HCT116 (cell line): ENCODE data around the gene LAMP1. TPM values are rescaled to one million over a fixed set of nuclear protein-coding genes. Genes with fewer than 3 reads are reported as not detected.

Experiments used
- ATAC-seq: fragments of 200-7000 bp; cut with Tn5 transposase; 2 replicates; pipeline ENCODE4 v1.9.1; 2020; ENCODE audit warnings: mild to moderate bottlenecking, moderate library complexity
- BruUV-seq: library from RNA; stranded (reverse); fragments of 400-500 nt; replicated peaks from 2 replicates; lab custom pipeline; 2021; lab: Mats Ljungman, UMichigan
- CTCF ChIA-PET: fragments of 300-600 bp; sonication (Branson Sonifier 250); formaldehyde crosslinking; loops from one replicate; lab custom pipeline; 2021; ENCODE audit warnings: antibody characterized with exemption; lab: Charles Lee
- POLR2A ChIA-PET: fragments of 300-600, 350-600 bp; sonication (Branson Sonifier 250); formaldehyde crosslinking; loops from one replicate; lab custom pipeline; 2021; ENCODE audit warnings: antibody characterized with exemption; lab: Charles Lee
- RAD21 ChIA-PET, 2 experiments: fragments of 300-600 bp; sonication (Branson Sonifier 250); formaldehyde crosslinking; loops; one replicate each; lab custom pipeline; 2023; ENCODE audit warnings: low total read pairs in 2 of 2; ENCODE audit not compliant: uncharacterized antibody in 2 of 2, unreplicated experiment in 2 of 2, low non-redundant PET in 1 of 2; lab: Charles Lee
- DNase-seq: peaks from one replicate; pipeline ENCODE4 v3.0.0-alpha.2; 2010; ENCODE audit warnings: low read depth, low spot score
- H2AFZ ChIP-seq: fragments of 200-600 bp; shearing (Covaris generic), sonication (generic); 2 replicates; pipeline ENCODE4 v1.6.1; 2017; ENCODE audit warnings: low read depth, mixed run types, mixed read lengths, antibody characterized with exemption, low read length; ENCODE audit not compliant: poor library complexity, severe bottlenecking
- H3K27ac ChIP-seq: 2 replicates; pipeline ENCODE4 v1.5.1; 2012; ENCODE audit warnings: low read depth, low read length
- H3K27me3 ChIP-seq: fragments of 200-600 bp; sonication (generic); 2 replicates; pipeline ENCODE4 v1.6.1; 2016; ENCODE audit warnings: mixed run types, low read length, mixed read lengths; ENCODE audit not compliant: insufficient read depth
- H3K36me3 ChIP-seq, 2 experiments: fragments of 200-500 bp in 1 of 2; fragments of 200-600 bp in 1 of 2; sonication (Bioruptor generic) in 1 of 2; sonication (generic) in 1 of 2; 2 replicates each; pipeline versions ENCODE4 v1.5.1 to v1.6.1; 2014 to 2016; ENCODE audit warnings: low read length in 2 of 2, inconsistent platforms in 1 of 2, mixed read lengths in 1 of 2, mixed run types in 1 of 2; ENCODE audit not compliant: insufficient read depth in 2 of 2, control insufficient read depth in 1 of 2
- H3K4me1 ChIP-seq, 2 experiments: fragments of 200-600 bp in 1 of 2; sonication (generic) in 1 of 2; 2 replicates each; pipeline versions ENCODE4 v1.5.1 to v1.6.1; 2012 to 2017; ENCODE audit warnings: low read length in 2 of 2, inconsistent platforms in 1 of 2, mild to moderate bottlenecking in 1 of 2, mixed read lengths in 1 of 2, mixed run types in 1 of 2, moderate library complexity in 1 of 2; ENCODE audit not compliant: insufficient read depth in 2 of 2, control insufficient read depth in 1 of 2
- H3K4me2 ChIP-seq: fragments of 200-600 bp; sonication (generic); 2 replicates; pipeline ENCODE4 v1.6.1; 2017; ENCODE audit warnings: mixed run types, low read length, mixed read lengths
- H3K4me3 ChIP-seq, 2 experiments: fragments of 200-600 bp in 1 of 2; sonication (generic) in 1 of 2; replicated peaks in 1 of 2; 2 replicates each; pipeline ENCODE4 v1.5.1; 2011 to 2016; ENCODE audit warnings: low read length in 2 of 2, control low read depth in 1 of 2, low read depth in 1 of 2, mild to moderate bottlenecking in 1 of 2, mixed read lengths in 1 of 2, mixed run types in 1 of 2
- H3K79me2 ChIP-seq: fragments of 200-600 bp; sonication (generic); 2 replicates; pipeline ENCODE4 v1.6.1; 2017; ENCODE audit warnings: mild to moderate bottlenecking, mixed run types, low read length, moderate library complexity, mixed read lengths; ENCODE audit not compliant: insufficient read depth
- H3K9ac ChIP-seq: fragments of 200-600 bp; sonication (generic); 2 replicates; pipeline ENCODE4 v1.6.1; 2016; ENCODE audit warnings: low read length, mixed read lengths
- H3K9me2 ChIP-seq: fragments of 200-600 bp; sonication (generic), shearing (Covaris generic); 2 replicates; pipeline ENCODE4 v1.6.1; 2017; ENCODE audit warnings: mixed run types, mild to moderate bottlenecking, moderate library complexity; ENCODE audit not compliant: insufficient read depth
- H3K9me3 ChIP-seq, 2 experiments: fragments of 200-500 bp in 1 of 2; fragments of 200-600 bp in 1 of 2; sonication (Bioruptor generic) in 1 of 2; sonication (generic) in 1 of 2; 2 replicates each; pipeline ENCODE4 v1.6.1; 2014 to 2017; ENCODE audit warnings: low read length in 2 of 2, mixed read lengths in 2 of 2, inconsistent platforms in 1 of 2, low read depth in 1 of 2, mild to moderate bottlenecking in 1 of 2, mixed run types in 1 of 2, moderate library complexity in 1 of 2; ENCODE audit not compliant: control insufficient read depth in 1 of 2, insufficient read depth in 1 of 2
- H4K20me1 ChIP-seq: fragments of 200-600 bp; sonication (generic), shearing (Covaris generic); 2 replicates; pipeline ENCODE4 v1.6.1; 2017; ENCODE audit warnings: mixed run types, mild to moderate bottlenecking, moderate library complexity; ENCODE audit not compliant: insufficient read depth
- FOSL1 ChIP-seq: IDR thresholded peaks from 2 replicates; pipeline ENCODE4 v1.6.1; 2012; ENCODE audit warnings: low read depth
- MAX ChIP-seq: IDR thresholded peaks from 2 replicates; pipeline ENCODE4 v1.6.1; 2012
- POLR2A ChIP-seq: IDR thresholded peaks from 2 replicates; pipeline ENCODE4 v1.7.0; 2011; ENCODE audit warnings: borderline replicate concordance; ENCODE audit not compliant: insufficient read depth, insufficient read length; ENCODE audit errors: extremely low read depth
- POLR2AphosphoS5 ChIP-seq: IDR thresholded peaks from 2 replicates; pipeline ENCODE4 v1.6.1; 2011; ENCODE audit warnings: mild to moderate bottlenecking, low read depth, low read length, moderate library complexity
- SIN3A ChIP-seq: IDR thresholded peaks from 2 replicates; pipeline ENCODE4 v1.6.1; 2012; ENCODE audit warnings: low read depth
- SP1 ChIP-seq: IDR thresholded peaks from 2 replicates; pipeline ENCODE4 v1.6.1; 2012; ENCODE audit warnings: low read depth
- ZFX ChIP-seq: fragments of 450-650 bp; IDR thresholded peaks from 2 replicates; pipeline ENCODE4 v1.6.1; 2017
- intact Hi-C: fragments of 100-400 bp; cut with micrococcal nuclease; formaldehyde crosslinking; loops from 2 replicates; pipeline ENCODE4 v1.10.0; 2022
- total RNA-seq: library from RNA; stranded (reverse); gene quantifications from one replicate; pipeline ENCODE4 v1.2.1, GENCODE V29; 2021; ENCODE audit not compliant: unreplicated experiment
- TF ChIP-seq, protein P1 (sequence below): IDR thresholded peaks from 2 replicates; pipeline ENCODE4 v1.6.1; 2012; ENCODE audit warnings: low read depth
- TF ChIP-seq, protein P2 (sequence below): IDR thresholded peaks from 2 replicates; pipeline ENCODE4 v1.6.1; 2012

The LAMP1 gene
- total RNA-seq, 1 experiment from 2014 or later = 158 TPM

- Histone ChIP-seq H2AFZ (no peak overlapping the region), H3K4me1 (0 out of 4 replicates have a peak, but pooled peaks cover 0 to 4% of the 10 kb centered on the region in 2 experiments), H3K9ac (no peak overlapping the region), H3K9me2 (no peaks in the 10 kb centered on the region), H3K79me2 (no peaks in the 10 kb centered on the region), H3K36me3 (0 out of 4 replicates have a peak, but pooled peaks cover 0 to 3% of the 10 kb centered on the region in 2 experiments), H4K20me1 (no peaks in the 10 kb centered on the region), H3K4me3 (no peak overlapping the region), H3K27ac (no peak overlapping the region), H3K9me3 (no peaks in the 10 kb centered on the region), H3K27me3 (no peaks in the 10 kb centered on the region), H3K4me2 (no peak overlapping the region)
- ChIA-PET CTCF (no interaction called here), POLR2A (no interaction called here), RAD21 (no interaction called here)
- intact Hi-C loops = no loop called here
- TF ChIP-seq SIN3A = no peak
- TF ChIP-seq MAX = no peak
- TF ChIP-seq POLR2A = no peak
- TF ChIP-seq SP1 = no peak
- TF ChIP-seq FOSL1 = no peak
- no peak for DNase-seq
- ATAC-seq = no peak
- no TSS peak for BruUV-seq
Observed at GRCh38 chr13:113356596-113356995, 59.6 kb downstream of the LAMP1 start.

- no TSS peak for BruUV-seq
- intact Hi-C loops = no loop called here
- H2AFZ ChIP-seq = no peak overlapping the region
- no peak overlapping the region for H3K27ac ChIP-seq
- ChIA-PET CTCF (no interaction called here), RAD21 (no interaction called here), POLR2A (interaction anchor here (0.7 kb wide), 1 partner anchor 18 kb away, joined by 5 read pairs; no protein-coding TSS in a partner anchor)
- no peak overlapping the region for H3K9ac ChIP-seq
- no peaks in the 10 kb centered on the region for H3K9me3 ChIP-seq
- H3K36me3 ChIP-seq = 0 out of 4 replicates have a peak, but pooled peaks cover 0 to 3% of the 10 kb centered on the region in 2 experiments
- H3K4me1 ChIP-seq = peaks cover 2 to 7% of the 10 kb centered on the region in 2 experiments
- ATAC-seq (peak; percentile 65; the same call in 1 of the 2 replicates), DNase-seq (no peak)
- no peaks in the 10 kb centered on the region for H3K27me3 ChIP-seq
- no peaks in the 10 kb centered on the region for H4K20me1 ChIP-seq
- no peak for TF ChIP-seq ZFX
- no peak for TF ChIP-seq POLR2AphosphoS5
- TF ChIP-seq, protein P1, sequence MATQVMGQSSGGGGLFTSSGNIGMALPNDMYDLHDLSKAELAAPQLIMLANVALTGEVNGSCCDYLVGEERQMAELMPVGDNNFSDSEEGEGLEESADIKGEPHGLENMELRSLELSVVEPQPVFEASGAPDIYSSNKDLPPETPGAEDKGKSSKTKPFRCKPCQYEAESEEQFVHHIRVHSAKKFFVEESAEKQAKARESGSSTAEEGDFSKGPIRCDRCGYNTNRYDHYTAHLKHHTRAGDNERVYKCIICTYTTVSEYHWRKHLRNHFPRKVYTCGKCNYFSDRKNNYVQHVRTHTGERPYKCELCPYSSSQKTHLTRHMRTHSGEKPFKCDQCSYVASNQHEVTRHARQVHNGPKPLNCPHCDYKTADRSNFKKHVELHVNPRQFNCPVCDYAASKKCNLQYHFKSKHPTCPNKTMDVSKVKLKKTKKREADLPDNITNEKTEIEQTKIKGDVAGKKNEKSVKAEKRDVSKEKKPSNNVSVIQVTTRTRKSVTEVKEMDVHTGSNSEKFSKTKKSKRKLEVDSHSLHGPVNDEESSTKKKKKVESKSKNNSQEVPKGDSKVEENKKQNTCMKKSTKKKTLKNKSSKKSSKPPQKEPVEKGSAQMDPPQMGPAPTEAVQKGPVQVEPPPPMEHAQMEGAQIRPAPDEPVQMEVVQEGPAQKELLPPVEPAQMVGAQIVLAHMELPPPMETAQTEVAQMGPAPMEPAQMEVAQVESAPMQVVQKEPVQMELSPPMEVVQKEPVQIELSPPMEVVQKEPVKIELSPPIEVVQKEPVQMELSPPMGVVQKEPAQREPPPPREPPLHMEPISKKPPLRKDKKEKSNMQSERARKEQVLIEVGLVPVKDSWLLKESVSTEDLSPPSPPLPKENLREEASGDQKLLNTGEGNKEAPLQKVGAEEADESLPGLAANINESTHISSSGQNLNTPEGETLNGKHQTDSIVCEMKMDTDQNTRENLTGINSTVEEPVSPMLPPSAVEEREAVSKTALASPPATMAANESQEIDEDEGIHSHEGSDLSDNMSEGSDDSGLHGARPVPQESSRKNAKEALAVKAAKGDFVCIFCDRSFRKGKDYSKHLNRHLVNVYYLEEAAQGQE = no peak
- TF ChIP-seq POLR2A = no peak
- TF ChIP-seq, protein P2, sequence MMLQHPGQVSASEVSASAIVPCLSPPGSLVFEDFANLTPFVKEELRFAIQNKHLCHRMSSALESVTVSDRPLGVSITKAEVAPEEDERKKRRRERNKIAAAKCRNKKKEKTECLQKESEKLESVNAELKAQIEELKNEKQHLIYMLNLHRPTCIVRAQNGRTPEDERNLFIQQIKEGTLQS = no peak
- no peak overlapping the region for H3K4me3 ChIP-seq
- no peaks in the 10 kb centered on the region for H3K9me2 ChIP-seq
- peaks cover 4% of the 10 kb centered on the region for H3K79me2 ChIP-seq
- peak overlapping the region; percentile 15; the same call in 1 of the 2 replicates for H3K4me2 ChIP-seq
Observed at GRCh38 chr13:113357529-113357928, 60.5 kb downstream of the LAMP1 start.
